Ovary (tissue), 3 donors: ENCODE results near the gene HDDC3.

Experiments used
- EP300 ChIP-seq: sonication (generic); formaldehyde crosslinking; IDR thresholded peaks from one replicate; pipeline ENCODE4 v1.6.1; 2017; ENCODE audit warnings: antibody characterized with exemption
- POLR2A ChIP-seq: fragments of 450-650 bp; IDR thresholded peaks from one replicate; pipeline ENCODE4 v1.6.1; 2017; ENCODE audit warnings: antibody characterized with exemption, mild to moderate bottlenecking, moderate library complexity
- TF ChIP-seq, protein P1 (sequence below), 3 donors: fragments of 450-650 bp in 2 of 3; fragments of 200-600 bp in 1 of 3; IDR thresholded peaks; one replicate each; pipeline versions ENCODE4 v1.5.1 to v1.8.0; 2016 to 2022; ENCODE audit warnings: antibody characterized with exemption in 3 of 3, mild to moderate bottlenecking in 1 of 3
- donor health status: DM: no; HTN: no; CAD: no.

DNA sequence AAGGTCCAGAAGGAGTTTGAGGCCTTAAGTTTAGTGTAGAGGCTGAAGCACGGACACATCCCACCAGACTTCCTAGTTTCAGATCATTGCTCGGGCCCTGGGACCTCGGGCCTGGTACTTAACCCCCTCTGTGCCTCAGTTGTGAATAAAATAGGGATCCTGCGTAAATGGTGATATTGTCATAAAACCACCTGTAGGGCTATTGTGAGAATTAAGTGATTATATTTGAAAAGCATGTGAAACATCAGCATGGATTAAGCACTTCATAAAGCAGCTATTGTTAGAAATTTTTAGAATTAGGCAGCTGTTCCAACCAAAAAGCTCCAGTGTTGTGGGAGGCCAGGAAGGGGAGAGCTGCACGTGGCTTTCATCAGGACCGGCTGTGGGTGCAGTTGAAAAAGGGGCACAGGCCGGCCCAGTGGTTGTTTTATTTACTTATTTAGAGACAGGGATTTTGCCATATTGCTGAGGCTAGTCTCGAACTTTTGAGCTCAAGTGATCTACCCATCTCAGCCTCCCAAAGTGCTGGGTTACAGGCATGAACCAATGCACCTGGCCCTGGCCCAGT, 26.8 kb upstream of the HDDC3 start:
- TF ChIP-seq, protein P1, sequence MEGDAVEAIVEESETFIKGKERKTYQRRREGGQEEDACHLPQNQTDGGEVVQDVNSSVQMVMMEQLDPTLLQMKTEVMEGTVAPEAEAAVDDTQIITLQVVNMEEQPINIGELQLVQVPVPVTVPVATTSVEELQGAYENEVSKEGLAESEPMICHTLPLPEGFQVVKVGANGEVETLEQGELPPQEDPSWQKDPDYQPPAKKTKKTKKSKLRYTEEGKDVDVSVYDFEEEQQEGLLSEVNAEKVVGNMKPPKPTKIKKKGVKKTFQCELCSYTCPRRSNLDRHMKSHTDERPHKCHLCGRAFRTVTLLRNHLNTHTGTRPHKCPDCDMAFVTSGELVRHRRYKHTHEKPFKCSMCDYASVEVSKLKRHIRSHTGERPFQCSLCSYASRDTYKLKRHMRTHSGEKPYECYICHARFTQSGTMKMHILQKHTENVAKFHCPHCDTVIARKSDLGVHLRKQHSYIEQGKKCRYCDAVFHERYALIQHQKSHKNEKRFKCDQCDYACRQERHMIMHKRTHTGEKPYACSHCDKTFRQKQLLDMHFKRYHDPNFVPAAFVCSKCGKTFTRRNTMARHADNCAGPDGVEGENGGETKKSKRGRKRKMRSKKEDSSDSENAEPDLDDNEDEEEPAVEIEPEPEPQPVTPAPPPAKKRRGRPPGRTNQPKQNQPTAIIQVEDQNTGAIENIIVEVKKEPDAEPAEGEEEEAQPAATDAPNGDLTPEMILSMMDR (IDR thresholded peaks at IDR 0.05), result no peak
- TF ChIP-seq POLR2A (no peak), EP300 (no peak)
